PC-3 (cell line): ENCODE results near the gene COLEC11.

Experiments
- EZH2 ChIP-seq: fragments of 300-600 bp; sonication (generic); IDR thresholded peaks from one replicate; pipeline ENCODE4 v1.6.1; 2017; ENCODE audit warnings: antibody characterized with exemption, mild to moderate bottlenecking, low read length; ENCODE audit not compliant: unreplicated experiment
- EZH2phosphoT487 ChIP-seq: fragments of 300-600 bp; sonication (generic); IDR thresholded peaks from 2 replicates; pipeline ENCODE4 v1.6.1; 2018; ENCODE audit warnings: mild to moderate bottlenecking, antibody characterized with exemption, low read length, borderline replicate concordance
- TF ChIP-seq, protein P1 (sequence below): fragments of 300-600 bp; sonication (generic); conservative IDR thresholded peaks from 2 replicates; pipeline ENCODE4 v1.5.1; 2017; ENCODE audit warnings: antibody characterized with exemption, low read depth, mild to moderate bottlenecking, low read length

DNA sequence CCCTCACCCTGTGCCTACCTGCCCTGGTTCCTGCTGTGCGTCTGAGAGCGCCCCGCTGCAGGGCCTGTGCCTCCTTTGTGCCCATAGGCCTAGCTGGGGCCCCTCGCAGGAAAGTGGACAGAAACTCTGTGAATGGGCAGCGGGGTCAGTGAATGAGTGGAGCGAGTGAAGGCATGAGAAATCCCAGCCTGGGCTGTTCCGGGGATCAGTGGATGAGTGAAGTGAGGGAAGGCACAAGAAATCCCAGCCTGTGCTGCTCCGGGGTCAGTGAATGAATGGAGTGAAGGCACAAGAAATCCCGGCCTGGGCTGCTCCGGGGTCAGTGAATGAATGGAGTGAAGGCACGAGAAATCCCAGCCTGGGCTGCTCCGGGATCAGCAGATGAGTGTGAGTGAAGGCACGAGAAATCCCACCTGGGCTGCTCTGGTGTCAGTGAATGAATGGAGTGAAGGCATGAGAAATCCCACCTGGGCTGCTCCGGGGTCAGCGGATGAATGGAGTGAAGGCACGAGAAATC lies 2.0 kb downstream of the COLEC11 start:
- TF ChIP-seq, protein P1, sequence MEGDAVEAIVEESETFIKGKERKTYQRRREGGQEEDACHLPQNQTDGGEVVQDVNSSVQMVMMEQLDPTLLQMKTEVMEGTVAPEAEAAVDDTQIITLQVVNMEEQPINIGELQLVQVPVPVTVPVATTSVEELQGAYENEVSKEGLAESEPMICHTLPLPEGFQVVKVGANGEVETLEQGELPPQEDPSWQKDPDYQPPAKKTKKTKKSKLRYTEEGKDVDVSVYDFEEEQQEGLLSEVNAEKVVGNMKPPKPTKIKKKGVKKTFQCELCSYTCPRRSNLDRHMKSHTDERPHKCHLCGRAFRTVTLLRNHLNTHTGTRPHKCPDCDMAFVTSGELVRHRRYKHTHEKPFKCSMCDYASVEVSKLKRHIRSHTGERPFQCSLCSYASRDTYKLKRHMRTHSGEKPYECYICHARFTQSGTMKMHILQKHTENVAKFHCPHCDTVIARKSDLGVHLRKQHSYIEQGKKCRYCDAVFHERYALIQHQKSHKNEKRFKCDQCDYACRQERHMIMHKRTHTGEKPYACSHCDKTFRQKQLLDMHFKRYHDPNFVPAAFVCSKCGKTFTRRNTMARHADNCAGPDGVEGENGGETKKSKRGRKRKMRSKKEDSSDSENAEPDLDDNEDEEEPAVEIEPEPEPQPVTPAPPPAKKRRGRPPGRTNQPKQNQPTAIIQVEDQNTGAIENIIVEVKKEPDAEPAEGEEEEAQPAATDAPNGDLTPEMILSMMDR = no peak
- TF ChIP-seq EZH2phosphoT487 = no peak
- TF ChIP-seq EZH2 = no peak
